Measurements from ENCODE around the gene DFFB. TPM values are rescaled to one million over a fixed set of nuclear protein-coding genes. Genes with fewer than 3 reads are reported as not detected.
"Not testable (repeated sequence)": the region's sequence is repeated elsewhere in the genome, so short reads cannot be mapped to it uniquely, and the experiment has no call there.

Gene DFFB
- total RNA-seq = 13.7 and 14.6 TPM in 2 replicates

GRCh38 chr1:3856923-3857790, at the start of gene DFFB, which contains the start of gene CEP104:
Gene DFFB, plus strand, starts transcription at chr1:3857476. Its CDS starts 128 bp downstream, at chr1:3857604.
Gene CEP104, minus strand, starts transcription at chr1:3857211. Its CDS starts 4,804 bp downstream, at chr1:3852407.
- intact Hi-C loops (cut with micrococcal nuclease) = loop anchor here (1.0 to 10.0 kb wide), 10 partner anchors 34 to 1552 kb away; partner anchors contain the start of genes C1orf174, LRRC47, MORN1 and RER1

GRCh38 chr1:3807769-3808168, 49.5 kb upstream of the DFFB start:
- intact Hi-C loops (cut with micrococcal nuclease) = no loop called here

- intact Hi-C loops (cut with micrococcal nuclease) = no loop called here
These were observed 47.6 kb upstream of the DFFB start for GRCh38 chr1:3809680-3810079.

GRCh38 chr1:3810149-3810761, 47.0 kb upstream of the DFFB start:
- intact Hi-C loops (cut with micrococcal nuclease) = not testable (repeated sequence)

GRCh38 chr1:3811595-3811911, 45.7 kb upstream of the DFFB start:
- intact Hi-C loops (cut with micrococcal nuclease) = no loop called here

GRCh38 chr1:3814065-3814464, 43.2 kb upstream of the DFFB start:
- intact Hi-C loops (cut with micrococcal nuclease) = no loop called here

- intact Hi-C loops (cut with micrococcal nuclease) = no loop called here
These were observed 42.3 kb upstream of the DFFB start for GRCh38 chr1:3814771-3815561.

- intact Hi-C loops (cut with micrococcal nuclease) = no loop called here
These were observed 40.7 kb upstream of the DFFB start for GRCh38 chr1:3816331-3817137.

GRCh38 chr1:3817138-3817740, 40.0 kb upstream of the DFFB start:
- intact Hi-C loops (cut with micrococcal nuclease) = no loop called here

GRCh38 chr1:3817821-3818597, 39.3 kb upstream of the DFFB start:
- intact Hi-C loops (cut with micrococcal nuclease) = no loop called here

- intact Hi-C loops (cut with micrococcal nuclease) = no loop called here
These were observed 37.5 kb upstream of the DFFB start for GRCh38 chr1:3819771-3820200.

- intact Hi-C loops (cut with micrococcal nuclease) = no loop called here
These were observed 37.0 kb upstream of the DFFB start for GRCh38 chr1:3820316-3820715.

- intact Hi-C loops (cut with micrococcal nuclease) = no loop called here
These were observed 36.3 kb upstream of the DFFB start for GRCh38 chr1:3821004-3821403.

- intact Hi-C loops (cut with micrococcal nuclease) = no loop called here
These were observed 35.8 kb upstream of the DFFB start for GRCh38 chr1:3821447-3821846.

- intact Hi-C loops (cut with micrococcal nuclease) = no loop called here
These were observed 35.4 kb upstream of the DFFB start for GRCh38 chr1:3821908-3822307.

- intact Hi-C loops (cut with micrococcal nuclease) = no loop called here
These were observed 34.9 kb upstream of the DFFB start for GRCh38 chr1:3822421-3822820.

GRCh38 chr1:3824650-3825049, 32.6 kb upstream of the DFFB start:
- intact Hi-C loops (cut with micrococcal nuclease) = no loop called here

- intact Hi-C loops (cut with micrococcal nuclease) = no loop called here
These were observed 31.9 kb upstream of the DFFB start for GRCh38 chr1:3825356-3825755.

GRCh38 chr1:3827813-3828307, 29.4 kb upstream of the DFFB start:
- intact Hi-C loops (cut with micrococcal nuclease) = no loop called here

- intact Hi-C loops (cut with micrococcal nuclease) = no loop called here
These were observed 28.9 kb upstream of the DFFB start for GRCh38 chr1:3828391-3828790.
